WTC11 (cell line): ENCODE results near the gene NRTN.

Source experiments
- IRF2 ChIP-seq: sonication (generic); formaldehyde crosslinking; IDR thresholded peaks from 2 replicates; pipeline ENCODE4 v1.8.0; 2022; ENCODE audit warnings: low read depth, missing genetic modification reagents, borderline replicate concordance
- MAX ChIP-seq: sonication (generic); formaldehyde crosslinking; IDR thresholded peaks from 2 replicates; pipeline ENCODE4 v1.8.0; 2022; ENCODE audit warnings: mild to moderate bottlenecking, missing genetic modification reagents
- MXD4 ChIP-seq: fragments of 250-450 bp; sonication (Bioruptor Pico); IDR thresholded peaks from 2 replicates; pipeline ENCODE4 v1.8.0; 2021; ENCODE audit warnings: mild to moderate bottlenecking, moderate library complexity, borderline replicate concordance
- SP1 ChIP-seq: sonication (generic); formaldehyde crosslinking; conservative IDR thresholded peaks from 2 replicates; pipeline ENCODE4 v1.8.1; 2022; ENCODE audit warnings: missing genetic modification reagents
- ZNF512 ChIP-seq: sonication (generic); formaldehyde crosslinking; IDR thresholded peaks from 2 replicates; pipeline ENCODE4 v1.8.1; 2022; ENCODE audit warnings: missing genetic modification reagents, borderline replicate concordance
- TF ChIP-seq, protein P1 (sequence below): fragments of 200-600 bp; IDR thresholded peaks from 2 replicates; pipeline ENCODE4 v1.8.0; 2022; ENCODE audit warnings: antibody characterized with exemption
- TF ChIP-seq, protein P2 (sequence below): sonication (generic); formaldehyde crosslinking; IDR thresholded peaks from 2 replicates; pipeline ENCODE4 v1.8.0; 2022; ENCODE audit warnings: mild to moderate bottlenecking, missing genetic modification reagents

- no peak for TF ChIP-seq ZNF512 (CRISPR knock-in tag)
- no peak for TF ChIP-seq MXD4 (CRISPR knock-in tag)
- TF ChIP-seq, protein P1, sequence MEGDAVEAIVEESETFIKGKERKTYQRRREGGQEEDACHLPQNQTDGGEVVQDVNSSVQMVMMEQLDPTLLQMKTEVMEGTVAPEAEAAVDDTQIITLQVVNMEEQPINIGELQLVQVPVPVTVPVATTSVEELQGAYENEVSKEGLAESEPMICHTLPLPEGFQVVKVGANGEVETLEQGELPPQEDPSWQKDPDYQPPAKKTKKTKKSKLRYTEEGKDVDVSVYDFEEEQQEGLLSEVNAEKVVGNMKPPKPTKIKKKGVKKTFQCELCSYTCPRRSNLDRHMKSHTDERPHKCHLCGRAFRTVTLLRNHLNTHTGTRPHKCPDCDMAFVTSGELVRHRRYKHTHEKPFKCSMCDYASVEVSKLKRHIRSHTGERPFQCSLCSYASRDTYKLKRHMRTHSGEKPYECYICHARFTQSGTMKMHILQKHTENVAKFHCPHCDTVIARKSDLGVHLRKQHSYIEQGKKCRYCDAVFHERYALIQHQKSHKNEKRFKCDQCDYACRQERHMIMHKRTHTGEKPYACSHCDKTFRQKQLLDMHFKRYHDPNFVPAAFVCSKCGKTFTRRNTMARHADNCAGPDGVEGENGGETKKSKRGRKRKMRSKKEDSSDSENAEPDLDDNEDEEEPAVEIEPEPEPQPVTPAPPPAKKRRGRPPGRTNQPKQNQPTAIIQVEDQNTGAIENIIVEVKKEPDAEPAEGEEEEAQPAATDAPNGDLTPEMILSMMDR: no peak
- no peak for TF ChIP-seq MAX (CRISPR knock-in tag)
- TF ChIP-seq, protein P2, sequence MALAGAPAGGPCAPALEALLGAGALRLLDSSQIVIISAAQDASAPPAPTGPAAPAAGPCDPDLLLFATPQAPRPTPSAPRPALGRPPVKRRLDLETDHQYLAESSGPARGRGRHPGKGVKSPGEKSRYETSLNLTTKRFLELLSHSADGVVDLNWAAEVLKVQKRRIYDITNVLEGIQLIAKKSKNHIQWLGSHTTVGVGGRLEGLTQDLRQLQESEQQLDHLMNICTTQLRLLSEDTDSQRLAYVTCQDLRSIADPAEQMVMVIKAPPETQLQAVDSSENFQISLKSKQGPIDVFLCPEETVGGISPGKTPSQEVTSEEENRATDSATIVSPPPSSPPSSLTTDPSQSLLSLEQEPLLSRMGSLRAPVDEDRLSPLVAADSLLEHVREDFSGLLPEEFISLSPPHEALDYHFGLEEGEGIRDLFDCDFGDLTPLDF: no peak
- no peak for TF ChIP-seq IRF2
- no peak for TF ChIP-seq SP1
Observed at GRCh38 chr19:5826531-5827341, 21.9 kb downstream of the NRTN start.
